ENCODE results near the gene NPR3. TPM values are rescaled to one million over a fixed set of nuclear protein-coding genes. Genes with fewer than 3 reads are reported as not detected.

NPR3 gene
- total and polyA plus RNA-seq, 8 donors = 16.5 to 48.2 (median 37.0) TPM

GRCh38 chr5:32840606-32841005 lies 129.5 kb downstream of the NPR3 start:
- no peaks in the 10 kb centered on the region for H3K36me3 ChIP-seq
- no peak for TF ChIP-seq CTCF (IDR thresholded peaks at IDR 0.05)
- intact Hi-C loops (cut with DNase I) = loop anchor here in 1 of 2 donors (10.0 kb wide), 1 partner anchor 126 kb away; the partner anchor contains the start of gene NPR3
- no peaks in the 10 kb centered on the region for H3K9me3 ChIP-seq
- no peak overlapping the region for H3K27ac ChIP-seq
- peaks cover 0 to 3% of the 10 kb centered on the region in 2 donors for H3K4me1 ChIP-seq
- no peak overlapping the region for H3K4me3 ChIP-seq
- DNase-seq (no peak), ATAC-seq (no peak)
- no peaks in the 10 kb centered on the region for H3K27me3 ChIP-seq

Other genes with a start within 250 kb of the NPR3 start
- 100 to 1,000 TPM; 166 to 177 TPM for gene SUB1, start 125.8 kb upstream of the NPR3 start, total RNA-seq
- 100 to 1,000 TPM; 245 to 289 (median 262) TPM for gene SUB1, start 125.8 kb upstream of the NPR3 start, polyA plus RNA-seq (ENCODE audit: insufficient read length in 6 of 6)

All from left lung (tissue), 10 donors.